ENCODE data around the gene CBFA2T3. TPM values are rescaled to one million over a fixed set of nuclear protein-coding genes. Genes with fewer than 3 reads are reported as not detected.
"Not testable (repeated sequence)": the region's sequence is repeated elsewhere in the genome, so short reads cannot be mapped to it uniquely, and the experiment has no call there.

Gene CBFA2T3
- total RNA-seq, 2 experiments from 2014 or later, result not detected

- no peaks in the 10 kb centered on the region for H3K36me3 Mint-ChIP-seq (ENCODE audit: low read depth)
- intact Hi-C loops (cut with micrococcal nuclease), result no loop called here
- H3K9me3 Mint-ChIP-seq, result no peaks in the 10 kb centered on the region
- CTCF ChIA-PET, result no interaction called here
- DNase-seq, result peak; percentile 44
- peaks cover 26% of the 10 kb centered on the region for H3K27me3 Mint-ChIP-seq (ENCODE audit: low read depth)
- no peak overlapping the region for H3K4me3 Mint-ChIP-seq
- H3K27ac Mint-ChIP-seq, result no peak overlapping the region
- H3K4me1 Mint-ChIP-seq (ENCODE audit: low read depth), result peaks cover 2% of the 10 kb centered on the region
Measured at GRCh38 chr16:89009343-89010209, 32.6 kb upstream of the CBFA2T3 start.

- H3K27me3 Mint-ChIP-seq (ENCODE audit: low read depth), result peaks cover 31% of the 10 kb centered on the region
- H3K4me3 Mint-ChIP-seq; H3K9me3 Mint-ChIP-seq; H3K36me3 Mint-ChIP-seq (ENCODE audit: low read depth); H3K27ac Mint-ChIP-seq; intact Hi-C loops (cut with micrococcal nuclease); H3K4me1 Mint-ChIP-seq (ENCODE audit: low read depth); DNase-seq; CTCF ChIA-PET: not testable (repeated sequence)
Measured at GRCh38 chr16:89008796-89009195, 31.8 kb upstream of the CBFA2T3 start.

GRCh38 chr16:89007371-89008249 lies 30.6 kb upstream of the CBFA2T3 start:
- no peak overlapping the region for H3K4me3 Mint-ChIP-seq
- peaks cover 11% of the 10 kb centered on the region for H3K4me1 Mint-ChIP-seq (ENCODE audit: low read depth)
- H3K36me3 Mint-ChIP-seq (ENCODE audit: low read depth), result no peaks in the 10 kb centered on the region
- no peak overlapping the region for H3K27ac Mint-ChIP-seq
- CTCF ChIA-PET, result no interaction called here
- DNase-seq, result no peak
- peaks cover 28% of the 10 kb centered on the region for H3K27me3 Mint-ChIP-seq (ENCODE audit: low read depth)
- H3K9me3 Mint-ChIP-seq, result no peaks in the 10 kb centered on the region
- intact Hi-C loops (cut with micrococcal nuclease), result no loop called here

GRCh38 chr16:89006036-89006752 lies 29.2 kb upstream of the CBFA2T3 start:
- CTCF ChIA-PET, result no interaction called here
- H3K9me3 Mint-ChIP-seq, result no peaks in the 10 kb centered on the region
- H3K27ac Mint-ChIP-seq, result no peak overlapping the region

GRCh38 chr16:89005201-89006035 lies 28.4 kb upstream of the CBFA2T3 start:
- Mint-ChIP-seq H3K36me3 (ENCODE audit: low read depth) (no peaks in the 10 kb centered on the region), H3K27me3 (ENCODE audit: low read depth) (peaks cover 30% of the 10 kb centered on the region), H3K4me1 (ENCODE audit: low read depth) (peaks cover 11% of the 10 kb centered on the region), H3K27ac (no peak overlapping the region), H3K4me3 (no peak overlapping the region), H3K9me3 (no peaks in the 10 kb centered on the region)
- CTCF ChIA-PET, result no interaction called here
- intact Hi-C loops (cut with micrococcal nuclease), result no loop called here
- DNase-seq, result no peak

More at GRCh38 chr16:89006036-89006752, 29.2 kb upstream of the CBFA2T3 start:
- peaks cover 28% of the 10 kb centered on the region for H3K27me3 Mint-ChIP-seq (ENCODE audit: low read depth)
- no peaks in the 10 kb centered on the region for H3K36me3 Mint-ChIP-seq (ENCODE audit: low read depth)
- intact Hi-C loops (cut with micrococcal nuclease), result no loop called here
- peaks cover 11% of the 10 kb centered on the region for H3K4me1 Mint-ChIP-seq (ENCODE audit: low read depth)
- no peak overlapping the region for H3K4me3 Mint-ChIP-seq
- DNase-seq, result no peak

- H3K9me3 Mint-ChIP-seq, result no peaks in the 10 kb centered on the region
- intact Hi-C loops (cut with micrococcal nuclease), result no loop called here
- no peak overlapping the region for H3K27ac Mint-ChIP-seq
- peaks cover 26% of the 10 kb centered on the region for H3K27me3 Mint-ChIP-seq (ENCODE audit: low read depth)
- peaks cover 16% of the 10 kb centered on the region for H3K4me1 Mint-ChIP-seq (ENCODE audit: low read depth)
- no peaks in the 10 kb centered on the region for H3K36me3 Mint-ChIP-seq (ENCODE audit: low read depth)
- no peak overlapping the region for H3K4me3 Mint-ChIP-seq
- no peak for DNase-seq
- CTCF ChIA-PET, result no interaction called here
Measured at GRCh38 chr16:89004209-89004831, 27.3 kb upstream of the CBFA2T3 start.

- intact Hi-C loops (cut with micrococcal nuclease), result no loop called here
- CTCF ChIA-PET, result no interaction called here
- H3K4me3 Mint-ChIP-seq, result no peak overlapping the region
- no peaks in the 10 kb centered on the region for H3K36me3 Mint-ChIP-seq (ENCODE audit: low read depth)
- H3K27ac Mint-ChIP-seq, result no peak overlapping the region
- DNase-seq, result no peak
- peaks cover 3% of the 10 kb centered on the region for H3K9me3 Mint-ChIP-seq
- H3K4me1 Mint-ChIP-seq (ENCODE audit: low read depth), result peaks cover 20% of the 10 kb centered on the region
- peaks cover 25% of the 10 kb centered on the region for H3K27me3 Mint-ChIP-seq (ENCODE audit: low read depth)
Measured at GRCh38 chr16:89003831-89004208, 26.8 kb upstream of the CBFA2T3 start.

- Mint-ChIP-seq H3K27ac (no peak overlapping the region), H3K9me3 (peaks cover 5% of the 10 kb centered on the region), H3K36me3 (ENCODE audit: low read depth) (no peaks in the 10 kb centered on the region), H3K4me3 (no peak overlapping the region), H3K4me1 (ENCODE audit: low read depth) (peaks cover 20% of the 10 kb centered on the region), H3K27me3 (ENCODE audit: low read depth) (peaks cover 25% of the 10 kb centered on the region)
- CTCF ChIA-PET, result interaction anchor here (0.7 kb wide), 1 partner anchor 172 kb away, joined by 4 read pairs; no protein-coding TSS in a partner anchor
- no peak for DNase-seq
- intact Hi-C loops (cut with micrococcal nuclease), result no loop called here
Measured at GRCh38 chr16:89002851-89003830, 26.1 kb upstream of the CBFA2T3 start.

- Mint-ChIP-seq H3K9me3 (peaks cover 16% of the 10 kb centered on the region), H3K27me3 (ENCODE audit: low read depth) (peaks cover 23% of the 10 kb centered on the region), H3K4me1 (ENCODE audit: low read depth) (peaks cover 20% of the 10 kb centered on the region)
- CTCF ChIA-PET, result interaction anchor here (0.6 to 0.7 kb wide), 2 partner anchors 171 to 267 kb away, joined by 4 to 5 read pairs; no protein-coding TSS in a partner anchor
- intact Hi-C loops (cut with micrococcal nuclease); DNase-seq; H3K36me3 Mint-ChIP-seq (ENCODE audit: low read depth); H3K4me3 Mint-ChIP-seq; H3K27ac Mint-ChIP-seq: not testable (repeated sequence)
Measured at GRCh38 chr16:89002081-89002480, 25.1 kb upstream of the CBFA2T3 start.

- intact Hi-C loops (cut with micrococcal nuclease), result no loop called here
- H3K4me3 Mint-ChIP-seq, result no peak overlapping the region
- H3K27me3 Mint-ChIP-seq (ENCODE audit: low read depth), result peaks cover 23% of the 10 kb centered on the region
- peaks cover 20% of the 10 kb centered on the region for H3K4me1 Mint-ChIP-seq (ENCODE audit: low read depth)
- no peak overlapping the region for H3K27ac Mint-ChIP-seq
- no peak for DNase-seq
- peaks cover 16% of the 10 kb centered on the region for H3K9me3 Mint-ChIP-seq
- CTCF ChIA-PET, result interaction anchor here (0.6 kb wide), 1 partner anchor 268 kb away, joined by 5 read pairs; no protein-coding TSS in a partner anchor
- peaks cover 2% of the 10 kb centered on the region for H3K36me3 Mint-ChIP-seq (ENCODE audit: low read depth)
Measured at GRCh38 chr16:89001117-89002027, 24.4 kb upstream of the CBFA2T3 start.
